Measurements from ENCODE around the gene BPIFB6.

- TF ChIP-seq CTCF (IDR thresholded peaks at IDR 0.05) = no peak
- TF ChIP-seq GTF2I (CRISPR knock-in tag; conservative IDR thresholded peaks at IDR 0.05) = no peak
- no peak for TF ChIP-seq USF2 (CRISPR knock-in tag; IDR thresholded peaks at IDR 0.05)
- no peak for TF ChIP-seq NR3C1 (CRISPR knock-in tag; conservative IDR thresholded peaks at IDR 0.05; ENCODE audit: low read depth)
Observed at GRCh38 chr20:33018169-33018931, 13.1 kb upstream of the BPIFB6 start.
